GM21447 (cell line): ENCODE measurements around the gene PRKCE.

Source experiments
- ATAC-seq: cut with Tn5 transposase; IDR thresholded peaks from one replicate; pipeline ENCODE4 v1.9.1; 2021; ENCODE audit not compliant: unreplicated experiment

PRKCE gene

DNA sequence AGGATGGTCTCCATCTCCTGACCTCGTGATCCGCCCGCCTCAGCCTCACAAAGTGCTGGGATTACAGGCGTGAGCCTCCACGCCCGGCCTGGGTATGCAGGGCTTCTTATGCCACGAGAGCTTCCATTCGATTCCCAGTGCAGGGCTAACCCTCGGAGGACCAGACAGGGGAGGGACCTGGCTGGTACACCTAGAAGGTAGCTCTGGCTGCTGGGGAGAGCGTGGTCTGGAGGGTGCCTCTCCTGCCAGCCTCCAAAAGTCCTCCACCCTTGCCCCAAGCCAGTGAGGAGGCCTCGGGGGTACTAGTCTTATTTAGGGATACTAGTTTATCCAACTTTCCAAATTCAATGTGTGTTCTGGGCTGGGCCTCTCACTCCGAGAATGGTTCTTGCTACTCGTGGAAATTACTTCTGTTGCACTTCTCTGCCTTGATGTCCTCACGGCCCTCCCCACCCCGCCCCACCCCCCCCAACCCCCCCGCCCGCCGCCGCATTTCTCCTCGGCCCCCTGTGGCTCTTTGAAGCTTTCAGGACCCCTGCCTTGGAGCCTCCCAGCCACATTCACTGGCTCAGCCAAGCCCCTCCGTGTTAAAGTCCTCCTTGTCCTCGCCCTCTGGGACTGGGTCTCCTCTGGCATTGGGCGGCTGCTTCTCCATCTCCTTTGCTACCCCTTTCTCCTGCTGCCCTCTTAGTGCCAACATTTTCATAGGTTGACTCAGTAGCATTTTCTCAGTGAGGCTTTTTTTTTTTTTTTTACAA, 502.7 kb downstream of the PRKCE start:
- ATAC-seq: no peak

DNA sequence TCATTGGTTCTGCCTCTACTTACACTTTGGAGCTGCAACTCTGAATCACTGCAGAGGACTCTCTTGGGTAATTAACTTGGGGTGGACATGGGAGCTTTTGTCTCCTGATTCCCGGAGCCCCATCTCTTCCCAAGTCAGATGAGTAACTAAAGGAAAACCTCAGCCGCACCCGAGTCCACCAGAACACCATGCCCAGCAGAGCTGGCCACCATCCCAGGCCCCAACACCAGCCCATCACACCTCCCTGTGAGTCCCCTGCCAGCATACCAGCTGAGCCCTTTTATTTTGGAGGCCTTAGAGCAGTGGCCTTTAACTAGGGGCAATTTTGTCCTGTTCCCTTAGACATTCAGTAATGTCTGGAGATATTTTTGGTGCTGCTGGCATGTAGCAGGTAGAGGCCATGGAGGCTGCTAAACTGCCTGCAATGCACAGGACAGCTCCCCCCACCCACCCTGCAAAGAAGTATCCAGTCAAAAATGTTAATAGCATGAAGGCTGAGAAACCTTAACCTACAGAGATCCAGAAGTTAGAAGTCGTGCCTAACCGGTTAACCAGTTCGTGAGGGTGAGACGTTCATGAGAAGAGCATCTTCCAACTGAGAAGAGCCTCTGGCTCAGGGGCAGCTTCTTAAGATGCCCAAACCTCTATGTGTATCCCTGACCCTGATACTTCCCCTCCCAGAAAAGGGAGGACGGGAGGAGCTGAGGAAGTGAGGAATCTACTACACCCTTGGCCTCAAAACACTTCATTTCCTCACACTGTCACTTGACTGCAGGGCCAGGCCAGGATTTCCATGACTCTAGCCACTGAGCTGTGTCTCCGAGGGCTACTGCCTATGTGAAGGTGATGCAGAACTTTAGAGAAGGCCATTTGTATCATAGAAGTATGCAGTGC, 505.8 kb downstream of the PRKCE start:
- ATAC-seq: no peak

DNA sequence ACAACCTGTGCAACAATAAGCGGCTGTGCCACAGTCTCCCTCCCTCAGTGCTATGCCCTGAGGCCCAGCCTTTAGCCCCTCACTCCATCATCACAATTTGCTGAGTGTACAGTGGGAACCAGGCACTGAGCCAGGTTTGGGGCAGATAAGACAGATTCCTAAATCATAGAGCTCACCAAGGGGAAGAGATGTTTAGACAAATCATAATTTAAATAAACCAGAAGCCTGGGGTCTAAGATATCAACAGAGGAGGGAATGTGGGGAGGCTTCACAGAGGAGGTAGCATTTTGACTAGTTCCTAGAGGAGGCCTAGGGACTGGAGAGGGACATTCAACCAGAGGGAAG, 506.5 kb downstream of the PRKCE start:
- no peak for ATAC-seq

DNA sequence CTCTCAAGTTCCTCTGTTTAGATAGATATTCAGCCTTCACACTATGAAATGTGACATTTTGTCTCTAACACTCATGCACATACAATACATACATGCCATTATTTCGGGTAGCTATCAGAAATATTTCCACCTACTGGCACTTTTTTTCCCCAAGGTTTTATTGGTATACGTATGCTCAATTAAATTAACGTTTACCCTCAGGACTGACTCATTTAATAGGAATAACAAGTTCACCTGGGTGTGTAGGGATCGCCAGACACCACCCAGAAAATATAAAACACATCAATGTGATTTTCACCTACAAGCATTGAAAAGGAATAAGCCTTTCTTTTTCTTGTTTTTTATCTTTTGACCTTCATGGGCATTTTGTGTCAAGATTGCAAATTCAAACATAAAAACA, 507.2 kb downstream of the PRKCE start:
- ATAC-seq: no peak

DNA sequence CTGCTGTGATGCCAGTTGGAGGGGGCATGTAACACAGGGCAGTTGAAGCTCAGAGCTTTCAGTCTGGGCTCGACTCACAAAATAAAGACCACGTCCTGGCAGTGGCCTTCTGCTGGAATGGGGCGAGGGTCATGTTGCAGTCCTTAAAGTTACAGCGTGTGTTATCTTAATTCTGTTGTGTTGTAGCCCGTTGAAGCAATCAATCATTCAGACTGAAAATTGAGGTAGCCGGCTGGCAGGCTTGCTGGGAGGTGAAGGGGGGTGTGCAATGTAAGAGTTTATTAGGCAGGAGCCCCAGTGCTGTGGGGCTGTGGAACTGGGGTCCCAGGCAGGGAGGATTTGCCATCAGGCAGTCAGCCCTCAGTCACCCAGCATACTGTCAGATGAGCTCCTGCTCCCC, 508.9 kb downstream of the PRKCE start:
- no peak for ATAC-seq

DNA sequence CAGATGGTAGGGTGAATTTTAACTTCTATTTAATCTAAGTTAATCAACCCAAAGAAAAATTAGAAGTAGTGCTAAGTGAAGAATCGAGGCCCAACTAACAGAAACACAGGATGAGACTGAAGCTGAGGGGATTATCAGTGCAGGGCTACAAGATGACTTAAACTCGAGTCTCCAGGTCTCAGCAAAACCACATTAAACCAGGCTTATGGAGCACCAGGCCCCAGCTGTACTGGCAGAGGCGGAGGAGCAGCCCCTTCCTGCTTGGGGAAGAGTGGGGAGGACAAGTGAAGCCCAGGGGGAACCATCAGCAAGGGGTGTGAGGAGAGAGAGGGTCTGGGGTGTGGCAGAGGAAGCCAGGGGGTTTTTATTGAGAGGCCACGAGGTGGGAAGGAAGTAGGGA, 509.8 kb downstream of the PRKCE start:
- ATAC-seq: no peak

DNA sequence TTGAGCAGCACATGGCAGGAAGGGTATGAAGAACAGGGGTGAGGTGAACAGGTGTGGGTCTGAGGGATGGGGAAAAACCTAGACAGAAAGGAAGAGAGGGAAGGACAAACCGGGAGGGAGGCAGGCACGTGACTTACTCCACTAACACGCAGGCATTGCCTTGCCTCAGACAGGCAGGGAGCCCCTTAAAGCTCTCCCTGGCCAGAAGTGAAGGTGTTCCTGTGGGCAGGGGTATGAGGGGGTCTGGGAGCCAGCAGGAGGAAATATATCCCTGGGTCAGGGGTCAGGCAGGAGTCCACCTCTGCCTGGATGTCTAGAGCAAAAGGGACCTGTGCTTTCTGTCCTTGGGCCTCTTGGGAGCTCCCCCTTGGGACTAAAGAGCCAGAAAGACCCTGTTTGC, 510.4 kb downstream of the PRKCE start:
- no peak for ATAC-seq

DNA sequence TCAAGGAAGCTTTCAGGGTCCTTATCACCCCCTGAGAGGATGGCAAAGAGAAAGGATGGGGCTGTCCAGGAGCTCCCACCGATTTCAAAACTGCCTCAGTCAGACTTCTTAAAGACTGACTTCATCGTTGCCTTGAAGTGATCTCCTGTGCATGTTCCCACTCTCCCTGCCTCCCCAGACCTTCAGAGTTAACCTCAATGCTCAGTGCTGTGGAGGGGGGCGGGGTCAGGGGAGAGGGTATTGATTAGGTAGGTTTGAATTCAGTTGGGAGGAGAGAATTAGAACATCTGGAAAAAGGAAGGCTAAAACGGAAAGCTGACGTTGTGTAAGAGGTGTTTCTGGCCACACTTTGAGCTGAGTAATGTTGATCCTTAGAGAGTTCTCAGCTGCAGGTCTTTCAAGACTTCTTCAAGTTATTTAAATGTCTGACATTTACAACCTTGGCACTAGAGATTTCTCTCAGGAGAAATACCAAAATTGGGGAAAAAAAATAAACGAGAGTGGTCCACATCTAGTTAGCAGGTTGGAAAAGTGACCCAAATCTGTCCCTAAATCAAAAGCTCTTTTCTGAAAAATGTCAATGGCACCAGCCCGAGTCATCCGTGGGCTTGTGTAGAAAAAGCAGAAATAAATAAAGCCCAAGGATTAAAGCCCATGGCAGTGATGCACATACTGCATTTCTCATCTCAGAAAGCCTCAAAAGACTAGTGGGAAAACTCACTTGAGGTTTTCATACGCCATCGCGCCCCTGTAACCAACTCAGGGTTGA, 511.0 kb downstream of the PRKCE start:
- ATAC-seq: no peak

DNA sequence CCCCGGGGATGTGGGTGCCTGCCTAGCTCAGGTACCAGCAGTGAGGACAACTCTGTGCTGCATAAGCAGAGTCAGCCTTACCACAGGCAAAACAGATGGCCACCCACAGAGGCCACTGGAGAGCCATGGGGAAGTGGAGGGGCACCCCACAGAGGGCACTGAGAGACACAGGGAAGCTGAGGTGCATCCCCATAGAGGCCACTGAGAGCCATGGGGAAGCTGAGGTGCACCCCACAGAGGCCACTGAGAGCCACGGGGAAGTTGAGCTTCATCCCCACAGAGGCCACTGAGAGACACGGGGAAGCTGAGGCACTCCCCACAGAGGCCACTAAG, 511.6 kb downstream of the PRKCE start:
- no peak for ATAC-seq

DNA sequence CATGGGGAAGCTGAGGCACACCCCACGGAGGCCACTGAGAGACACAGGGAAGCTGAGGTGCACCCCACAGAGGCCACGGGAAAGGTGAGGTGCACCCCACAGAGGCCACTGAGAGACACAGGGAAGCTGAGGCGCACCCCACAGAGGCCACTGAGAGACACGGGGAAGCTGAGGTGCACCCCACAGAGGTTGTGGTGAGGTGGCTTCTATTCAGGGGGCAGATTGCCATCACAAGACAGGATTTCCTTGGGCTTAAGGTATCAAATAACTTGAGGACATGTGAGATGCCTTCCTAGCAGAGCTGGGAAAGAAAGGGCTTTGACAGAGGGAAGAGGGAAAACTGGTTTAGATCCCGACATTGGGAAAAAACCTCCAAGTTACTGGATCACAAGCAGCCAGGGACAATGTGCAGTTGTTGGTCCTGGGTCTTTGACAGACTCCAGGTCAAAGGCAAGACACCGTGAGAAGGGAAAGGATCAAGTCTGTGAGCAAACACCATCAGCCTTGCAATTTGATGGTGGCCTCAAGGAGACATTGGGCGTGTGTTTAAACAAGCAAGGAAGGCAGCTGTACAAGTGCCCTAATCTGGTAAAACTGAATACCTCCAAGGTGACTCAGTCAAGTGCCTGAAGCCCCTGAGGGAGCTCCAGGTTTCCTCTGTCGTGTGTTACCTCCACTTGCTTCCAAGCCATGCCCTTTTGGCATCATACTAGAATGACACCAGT, 512.5 kb downstream of the PRKCE start:
- ATAC-seq: no peak

DNA sequence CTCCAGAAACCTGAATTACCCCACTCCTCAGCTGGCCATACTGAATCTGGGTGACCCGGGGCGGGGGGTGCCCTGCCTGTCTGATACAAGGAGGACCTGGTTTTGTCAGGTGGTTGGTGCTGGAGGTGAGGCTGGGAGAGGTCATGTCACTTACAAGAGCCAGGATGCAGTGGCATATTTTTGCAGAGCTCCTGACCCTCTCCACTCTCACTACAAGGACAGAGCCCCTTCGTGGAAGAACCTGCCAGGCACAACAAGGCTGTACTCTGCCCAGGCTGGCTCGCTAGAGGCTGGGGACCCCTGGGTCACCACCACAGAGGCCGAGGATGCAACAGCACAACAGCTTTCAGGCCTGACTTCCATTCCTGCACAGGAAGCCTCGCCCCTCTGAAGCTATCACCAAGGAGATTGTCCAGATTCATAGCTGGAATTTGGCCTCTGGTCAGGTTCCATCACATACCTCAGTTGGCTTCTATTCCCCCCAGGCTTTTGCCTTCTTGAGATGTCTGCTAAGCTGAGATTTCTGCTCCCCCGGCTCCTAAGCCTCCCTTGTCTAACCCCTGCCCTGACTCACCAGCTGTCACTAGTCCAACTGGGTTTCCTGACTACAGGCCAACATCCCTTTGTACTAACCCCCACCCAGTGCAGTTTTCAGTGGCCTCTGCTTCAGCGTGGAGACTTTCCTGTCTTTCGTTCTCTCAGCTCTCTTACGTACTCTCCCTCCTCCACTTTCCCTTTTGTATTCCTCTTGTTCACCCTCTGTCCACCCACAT, 513.2 kb downstream of the PRKCE start:
- no peak for ATAC-seq

DNA sequence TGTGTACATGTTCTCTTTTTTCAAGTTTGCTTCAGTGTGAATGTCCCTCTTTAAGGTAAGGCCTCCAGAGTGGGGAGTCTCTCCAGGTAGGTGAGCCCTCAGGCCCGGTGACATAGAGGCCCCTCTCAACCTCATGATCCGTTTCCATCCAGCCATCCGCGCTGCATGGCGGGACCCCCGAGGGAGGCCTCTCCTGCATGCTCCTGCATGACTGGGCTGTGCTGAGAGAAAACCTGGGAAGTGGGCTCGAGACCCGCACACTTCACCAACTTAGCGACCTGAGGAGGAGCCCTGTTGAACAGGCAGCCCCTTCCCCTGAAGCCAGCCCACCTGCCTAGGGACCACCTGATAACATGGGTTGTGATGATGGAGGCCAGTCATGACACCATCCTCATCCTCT, 514.4 kb downstream of the PRKCE start:
- ATAC-seq: no peak

DNA sequence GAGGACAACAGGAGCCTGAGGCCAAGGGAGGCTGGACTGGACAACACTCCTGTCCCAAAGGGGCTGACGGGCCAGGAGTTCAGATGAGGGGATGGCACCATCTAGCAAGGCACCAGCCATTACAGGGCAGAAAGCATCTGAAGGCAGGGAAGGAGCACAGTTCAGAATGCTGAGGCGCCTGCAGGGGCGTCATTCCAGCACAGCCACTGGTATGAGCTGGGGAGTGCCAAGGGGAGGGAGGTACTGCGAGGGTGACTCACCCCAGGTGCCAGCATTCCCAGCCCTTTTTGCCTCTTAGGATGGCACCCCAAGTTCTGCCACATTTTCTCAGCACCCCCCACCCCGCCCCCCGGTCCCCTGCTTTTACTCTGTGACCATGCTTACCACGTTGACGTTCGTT, 515.9 kb downstream of the PRKCE start:
- no peak for ATAC-seq

DNA sequence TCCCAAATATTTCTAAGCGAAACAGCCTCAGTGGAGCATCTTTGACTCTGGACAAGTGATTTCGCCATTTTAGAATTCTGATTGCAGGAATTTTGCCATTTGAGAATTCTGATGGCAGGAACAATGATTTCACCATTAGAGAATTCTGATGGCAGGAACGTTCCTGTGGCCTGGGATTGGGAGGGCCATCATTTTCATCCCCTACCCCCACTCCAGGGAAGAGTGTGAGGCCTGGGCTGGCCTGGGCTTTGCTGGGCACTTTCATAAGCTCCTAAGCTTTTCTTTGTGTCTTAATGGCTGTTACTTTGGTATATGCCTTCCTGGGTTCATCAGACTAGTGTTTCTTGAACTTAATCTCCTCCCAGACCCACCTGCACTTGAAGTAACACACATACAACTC, 516.4 kb downstream of the PRKCE start:
- no peak for ATAC-seq

DNA sequence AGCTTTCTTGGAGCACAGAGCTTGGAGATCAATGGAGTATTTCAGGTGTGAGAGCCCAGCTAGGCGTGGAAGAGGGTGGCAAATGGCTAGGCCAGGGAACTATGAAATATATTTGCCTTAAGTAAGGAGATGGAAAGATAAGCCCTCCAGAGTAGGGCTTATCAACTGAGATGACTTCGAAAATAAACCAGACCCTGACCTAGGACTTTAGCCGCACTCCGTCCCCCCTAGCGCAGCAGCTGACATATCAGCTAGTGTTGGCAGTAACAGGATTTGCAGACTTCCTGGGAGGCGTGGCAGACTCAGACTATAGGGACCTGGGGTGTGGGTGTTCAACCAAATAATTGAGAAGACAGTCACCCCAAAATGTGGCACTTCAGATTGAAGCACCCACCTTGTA, 518.0 kb downstream of the PRKCE start:
- no peak for ATAC-seq

DNA sequence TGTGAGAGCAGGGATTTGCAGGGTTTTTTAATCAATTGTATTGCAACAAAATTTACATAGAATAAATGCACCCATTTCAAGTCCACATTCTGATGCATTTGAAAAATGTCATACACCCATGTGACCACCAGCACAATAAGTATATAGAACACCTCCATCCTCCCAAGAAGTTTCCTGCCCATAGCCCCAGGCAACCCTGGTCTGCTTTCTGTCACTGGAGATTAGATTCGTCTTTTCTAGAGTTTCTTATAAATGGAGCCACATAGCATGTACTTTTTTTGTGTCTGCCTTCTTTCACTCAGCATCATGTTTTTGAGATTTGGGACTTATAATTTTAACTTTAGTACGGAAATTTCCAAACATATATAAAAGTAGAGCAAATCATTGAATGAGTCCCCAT, 518.6 kb downstream of the PRKCE start:
- ATAC-seq: no peak

DNA sequence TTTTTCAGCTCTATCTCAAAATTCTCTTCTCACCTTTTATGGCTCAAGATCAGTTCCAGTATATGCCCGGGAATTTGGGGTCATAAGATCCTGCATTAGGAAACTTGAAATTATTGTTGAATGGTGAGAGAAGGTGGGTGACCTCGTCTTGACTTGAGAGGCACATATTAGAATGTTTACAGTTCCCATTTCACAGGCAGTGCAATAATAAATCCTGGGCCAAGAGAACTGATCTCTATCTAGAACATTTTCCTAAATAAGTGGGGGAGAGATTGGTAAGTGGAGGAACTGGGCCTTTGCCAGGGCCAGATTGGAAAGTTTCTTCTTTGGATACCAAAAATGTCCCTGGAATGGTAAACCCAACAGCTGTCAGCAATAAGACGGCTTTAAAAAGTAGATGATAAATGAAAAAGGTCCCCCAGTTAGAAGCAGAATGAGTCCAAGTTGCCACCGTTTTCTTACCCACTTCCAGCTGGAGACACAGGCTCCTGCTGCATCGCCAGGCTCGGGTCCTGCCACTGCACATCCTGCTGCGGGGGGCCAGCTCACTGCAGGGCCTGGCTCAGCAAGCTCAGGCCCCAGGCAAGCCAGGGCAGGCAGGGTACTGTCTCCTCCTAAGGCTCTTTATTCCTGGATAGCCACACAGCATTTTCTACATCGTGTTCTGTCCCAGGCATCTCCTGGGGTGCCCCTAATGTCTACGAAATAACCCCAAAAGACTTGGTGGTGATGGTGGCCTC, 519.3 kb downstream of the PRKCE start:
- no peak for ATAC-seq

DNA sequence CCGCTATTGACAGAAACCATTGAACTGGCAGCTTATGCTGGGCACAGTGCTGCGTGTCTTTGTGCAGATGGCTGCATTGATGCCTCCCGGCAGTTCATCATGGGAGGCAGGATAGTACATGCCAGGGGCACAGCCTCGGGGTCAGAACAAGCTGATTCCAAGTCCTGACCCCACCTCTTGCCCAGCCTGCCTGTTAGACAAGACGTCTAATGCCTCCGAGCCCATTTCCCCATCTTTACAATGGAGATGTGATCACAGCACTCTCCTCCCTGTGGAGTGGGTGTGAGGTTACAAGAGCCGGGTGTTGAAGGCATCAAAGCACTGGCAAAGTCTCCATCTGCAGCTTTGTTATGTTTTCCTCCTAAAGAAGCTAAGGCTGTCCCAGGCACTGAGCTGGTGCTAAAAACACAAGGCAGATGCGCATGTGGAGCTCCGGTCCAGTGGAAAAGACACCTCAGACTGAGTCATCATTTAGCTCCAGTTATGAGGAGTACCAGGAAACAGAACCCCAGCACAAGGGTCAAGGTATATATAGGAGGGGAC, 520.0 kb downstream of the PRKCE start:
- no peak for ATAC-seq

DNA sequence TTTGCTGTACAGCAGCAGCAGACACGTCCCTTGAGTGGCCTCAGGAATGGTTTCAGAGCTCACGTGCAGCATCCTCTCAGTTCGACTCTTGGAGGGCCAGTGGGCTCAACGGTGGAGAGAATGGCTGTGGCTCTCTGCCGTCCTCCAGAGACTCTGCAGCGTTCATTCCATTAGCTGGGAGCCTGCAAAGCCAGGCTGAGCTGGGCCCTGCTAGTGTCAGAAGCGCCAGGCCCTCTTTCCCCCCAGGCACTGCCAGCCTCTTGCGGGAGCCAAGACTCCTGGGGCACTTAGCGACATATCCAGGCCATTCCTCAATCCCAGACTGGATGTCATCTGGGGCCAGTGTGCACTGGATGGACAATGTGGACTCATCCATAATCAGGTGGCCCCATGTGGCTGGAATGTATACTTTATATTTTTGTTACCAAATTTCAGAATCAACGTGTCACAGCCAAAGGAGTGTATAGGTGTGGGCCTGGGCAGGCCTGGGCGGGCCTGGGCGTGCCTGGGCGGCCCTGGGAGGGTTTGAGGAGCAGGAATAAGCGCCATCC, 520.6 kb downstream of the PRKCE start:
- ATAC-seq: no peak
